Gastrocnemius medialis (tissue), 4 donors: ENCODE measurements around the gene EMD. TPM values are rescaled to one million over a fixed set of nuclear protein-coding genes. Genes with fewer than 3 reads are reported as not detected.
A peak's percentile ranks its signal among the peaks of the same experiment; 100 is the strongest.

Source experiments
- ATAC-seq, 2 donors: fragments of 150-250 bp; one replicate each; pipeline ENCODE4 v1.9.1; 2016
- DNase-seq, 2 donors: peaks; one replicate each; pipeline ENCODE4 v3.0.0-alpha.2; 2019
- H3K27ac ChIP-seq, 4 donors: fragments of 200-600 bp; sonication (generic); 1 replicate in 1 of 4; 2 replicates in 3 of 4; pipeline ENCODE4 v1.5.1; 2016 to 2018; ENCODE audit warnings: mild to moderate bottlenecking in 2 of 4, moderate library complexity in 1 of 4
- H3K27me3 ChIP-seq, 3 donors: fragments of 200-600 bp; sonication (generic) in 2 of 3; 1 replicate in 1 of 3; 2 replicates in 2 of 3; pipeline versions ENCODE4 v1.5.1 to v1.6.0; 2016 to 2019; ENCODE audit warnings: mild to moderate bottlenecking in 1 of 3, moderate library complexity in 1 of 3
- H3K36me3 ChIP-seq, 2 donors: fragments of 200-600 bp; sonication (generic) in 1 of 2; one replicate each; pipeline ENCODE4 v1.5.1; 2017 to 2018
- H3K4me1 ChIP-seq, 2 donors: fragments of 200-600 bp; sonication (generic) in 1 of 2; one replicate each; pipeline ENCODE4 v1.5.1; 2016 to 2017; ENCODE audit warnings: mild to moderate bottlenecking in 2 of 2
- H3K4me3 ChIP-seq, 4 donors: fragments of 200-600 bp; sonication (generic) in 3 of 4; 1 replicate in 1 of 4; 2 replicates in 3 of 4; pipeline ENCODE4 v1.5.1; 2016 to 2019; ENCODE audit warnings: mild to moderate bottlenecking in 2 of 4
- H3K9me3 ChIP-seq, 3 donors: fragments of 200-600 bp; sonication (generic) in 2 of 3; 1 replicate in 1 of 3; 2 replicates in 2 of 3; pipeline ENCODE4 v1.5.1; 2016 to 2019
- POLR2A ChIP-seq, 2 donors: fragments of 450-650 bp; IDR thresholded peaks; one replicate each; pipeline ENCODE4 v1.6.1; 2017; ENCODE audit warnings: antibody characterized with exemption in 2 of 2, mild to moderate bottlenecking in 2 of 2, moderate library complexity in 2 of 2
- in situ Hi-C, 4 donors: fragments of 200-750 bp; cut with MboI; loops; one replicate each; pipeline versions ENCODE4 v1.15.0 to v1.8.0; 2017; ENCODE audit warnings: low sequenced_read_pairs in 4 of 4
- intact Hi-C: fragments of 100-400 bp; cut with DNase I; formaldehyde crosslinking; loops from one replicate; pipeline ENCODE4 v1.15.1; 2023; ENCODE audit warnings: low total_unique reads
- total RNA-seq, 4 donors: library from RNA; depleted of rRNA; stranded (reverse); fragments of >200 nt; gene quantifications; one replicate each; pipeline versions ENCODE4 v1.1.0 to v1.2.3, GENCODE V29; 2016
- TF ChIP-seq, protein P1 (sequence below), 5 experiments: fragments of 450-650 bp in 3 of 5; fragments of 200-600 bp in 2 of 5; sonication (generic) in 2 of 5; IDR thresholded peaks in 4 of 5; conservative IDR thresholded peaks in 1 of 5; 1 replicate in 4 of 5; 2 replicates in 1 of 5; pipeline ENCODE4 v1.5.1; 2016 to 2019; ENCODE audit warnings: antibody characterized with exemption in 5 of 5, mild to moderate bottlenecking in 3 of 5, moderate library complexity in 3 of 5

The EMD gene
- total RNA-seq, 4 donors from 2014 or later, result 36.2 to 61.5 (median 53.2) TPM

DNA sequence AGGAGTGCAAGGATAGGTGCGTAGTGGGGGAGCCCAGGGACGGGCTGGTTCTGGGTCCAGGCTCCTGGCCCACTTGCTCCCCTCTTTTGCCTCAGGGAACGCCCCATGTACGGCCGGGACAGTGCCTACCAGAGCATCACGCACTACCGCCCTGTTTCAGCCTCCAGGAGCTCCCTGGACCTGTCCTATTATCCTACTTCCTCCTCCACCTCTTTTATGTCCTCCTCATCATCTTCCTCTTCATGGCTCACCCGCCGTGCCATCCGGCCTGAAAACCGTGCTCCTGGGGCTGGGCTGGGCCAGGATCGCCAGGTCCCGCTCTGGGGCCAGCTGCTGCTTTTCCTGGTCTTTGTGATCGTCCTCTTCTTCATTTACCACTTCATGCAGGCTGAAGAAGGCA is 1.7 kb downstream of the EMD start:
- Histone ChIP-seq H3K9me3 (no peaks in the 10 kb centered on the region), H3K4me3 (no peak overlapping the region), H3K4me1 (peaks cover 4 to 10% of the 10 kb centered on the region in 2 donors), H3K27me3 (no peaks in the 10 kb centered on the region), H3K36me3 (no peaks in the 10 kb centered on the region), H3K27ac (peak overlapping the region; percentile 83 to 96 (median 96))
- ATAC-seq, result no peak
- TF ChIP-seq, protein P1, sequence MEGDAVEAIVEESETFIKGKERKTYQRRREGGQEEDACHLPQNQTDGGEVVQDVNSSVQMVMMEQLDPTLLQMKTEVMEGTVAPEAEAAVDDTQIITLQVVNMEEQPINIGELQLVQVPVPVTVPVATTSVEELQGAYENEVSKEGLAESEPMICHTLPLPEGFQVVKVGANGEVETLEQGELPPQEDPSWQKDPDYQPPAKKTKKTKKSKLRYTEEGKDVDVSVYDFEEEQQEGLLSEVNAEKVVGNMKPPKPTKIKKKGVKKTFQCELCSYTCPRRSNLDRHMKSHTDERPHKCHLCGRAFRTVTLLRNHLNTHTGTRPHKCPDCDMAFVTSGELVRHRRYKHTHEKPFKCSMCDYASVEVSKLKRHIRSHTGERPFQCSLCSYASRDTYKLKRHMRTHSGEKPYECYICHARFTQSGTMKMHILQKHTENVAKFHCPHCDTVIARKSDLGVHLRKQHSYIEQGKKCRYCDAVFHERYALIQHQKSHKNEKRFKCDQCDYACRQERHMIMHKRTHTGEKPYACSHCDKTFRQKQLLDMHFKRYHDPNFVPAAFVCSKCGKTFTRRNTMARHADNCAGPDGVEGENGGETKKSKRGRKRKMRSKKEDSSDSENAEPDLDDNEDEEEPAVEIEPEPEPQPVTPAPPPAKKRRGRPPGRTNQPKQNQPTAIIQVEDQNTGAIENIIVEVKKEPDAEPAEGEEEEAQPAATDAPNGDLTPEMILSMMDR (IDR thresholded peaks at IDR 0.05 in 4 of 5, conservative IDR thresholded peaks at IDR 0.05 in 1 of 5), result no peak
- TF ChIP-seq POLR2A (IDR thresholded peaks at IDR 0.05), result no peak
- in situ Hi-C loops (no loop called here), intact Hi-C loops (no loop called here)
- no peak for DNase-seq

DNA sequence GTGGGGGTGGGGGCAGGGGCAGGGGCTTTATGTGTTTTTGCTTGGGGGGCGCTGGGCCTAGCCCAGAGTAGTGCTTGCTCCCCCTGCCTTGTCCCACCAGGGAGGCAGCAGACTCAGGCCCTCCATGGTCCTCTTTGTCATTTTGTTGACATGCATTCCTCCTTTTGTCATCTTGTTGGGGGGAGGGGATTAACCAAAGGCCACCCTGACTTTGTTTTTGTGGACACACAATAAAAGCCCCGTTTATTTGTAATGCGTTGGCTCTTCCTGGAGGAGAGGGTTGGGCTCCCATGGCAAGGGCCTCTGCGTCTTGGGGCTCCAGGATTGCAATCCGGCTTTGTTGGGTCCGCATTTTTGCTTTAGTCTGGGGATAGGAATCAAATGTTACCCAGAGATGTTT is 2.2 kb downstream of the EMD start:
- Histone ChIP-seq H3K9me3 (no peaks in the 10 kb centered on the region), H3K27me3 (no peaks in the 10 kb centered on the region), H3K4me1 (peaks cover 4 to 10% of the 10 kb centered on the region in 2 donors), H3K27ac (peak overlapping the region in 1 of 4 donors; percentile 83), H3K36me3 (no peaks in the 10 kb centered on the region), H3K4me3 (no peak overlapping the region)
- DNase-seq (no peak), ATAC-seq (no peak)
- in situ Hi-C loops, result no loop called here
- intact Hi-C loops, result no loop called here
- TF ChIP-seq, protein P1 (IDR thresholded peaks at IDR 0.05 in 4 of 5, conservative IDR thresholded peaks at IDR 0.05 in 1 of 5), result no peak
- no peak for TF ChIP-seq POLR2A (IDR thresholded peaks at IDR 0.05)

DNA sequence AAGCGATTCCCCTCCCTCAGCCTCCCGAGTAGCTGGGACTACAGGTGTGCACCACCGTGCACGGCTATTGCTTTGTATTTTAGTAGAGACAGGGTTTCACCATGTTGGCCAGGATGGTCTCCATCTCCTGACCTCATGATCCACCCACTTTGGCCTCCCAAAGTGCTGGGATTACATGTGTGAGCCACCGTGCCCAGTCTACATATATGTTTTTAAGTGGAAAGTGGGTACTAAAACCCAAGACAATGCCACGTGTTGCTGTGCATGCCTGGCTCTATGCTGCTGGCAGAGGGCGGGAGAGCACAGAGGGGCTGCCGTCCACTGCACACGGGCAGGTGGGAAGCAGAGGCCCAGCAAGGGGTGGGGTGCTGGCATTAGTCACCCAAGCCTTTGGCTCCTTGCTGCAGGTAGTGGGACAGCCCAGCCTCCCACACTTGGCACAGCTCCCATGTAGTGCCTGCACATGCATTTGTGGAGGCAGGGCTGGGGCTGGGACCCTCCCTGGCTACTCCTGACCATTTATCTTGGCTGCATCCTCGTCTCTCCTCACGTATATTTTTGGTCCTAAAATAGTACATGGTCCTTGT is 3.5 kb downstream of the EMD start:
- in situ Hi-C loops, result no loop called here
- no peak overlapping the region for H3K27ac ChIP-seq

DNA sequence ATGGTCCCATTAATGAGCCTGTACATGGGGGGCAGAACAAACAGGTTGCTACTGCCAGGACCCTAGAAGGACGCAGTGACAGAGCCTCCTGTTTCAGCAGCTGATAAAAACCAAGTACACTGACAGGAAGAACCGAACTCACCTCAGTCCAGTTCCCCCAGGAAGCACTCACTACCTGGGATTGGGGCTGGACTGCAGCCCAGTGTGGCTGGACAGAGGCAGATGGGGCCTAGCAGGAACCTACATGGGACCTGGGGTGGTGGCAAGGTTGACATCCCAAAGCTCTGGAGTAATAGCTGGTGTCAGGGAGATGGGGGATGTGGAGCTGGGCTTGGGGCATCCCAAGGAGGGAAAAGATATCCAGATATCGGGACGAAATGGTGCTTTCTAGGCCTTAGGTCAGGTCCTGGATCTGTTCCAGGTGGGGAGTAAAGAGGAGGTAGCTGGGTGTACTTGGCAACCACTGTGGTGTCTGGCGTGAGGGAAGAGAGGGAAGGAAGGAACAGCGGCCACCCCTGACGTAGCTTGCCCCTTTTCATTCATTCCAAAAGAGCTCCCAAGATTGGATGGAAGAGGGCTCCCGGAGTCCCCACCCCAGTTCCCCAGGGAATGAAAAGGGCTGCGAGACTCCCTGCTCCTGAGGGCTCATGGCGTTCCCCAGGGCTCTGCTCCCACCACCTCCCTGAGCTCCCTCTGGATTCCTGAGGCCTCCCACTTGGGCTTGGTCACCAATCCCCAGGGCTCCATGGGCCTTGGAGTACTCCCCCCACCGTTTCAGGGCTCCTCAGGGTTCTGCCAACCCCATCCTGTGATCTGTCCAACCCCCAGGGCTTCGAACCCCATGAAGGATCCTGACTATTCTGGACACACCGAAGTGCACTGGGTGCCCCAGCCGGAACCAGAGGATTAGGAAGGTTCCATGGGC is 4.5 kb downstream of the EMD start:
- no peak for TF ChIP-seq POLR2A (IDR thresholded peaks at IDR 0.05)
- TF ChIP-seq, protein P1 (IDR thresholded peaks at IDR 0.05 in 4 of 5, conservative IDR thresholded peaks at IDR 0.05 in 1 of 5), result no peak
- H3K27ac ChIP-seq, result no peak overlapping the region

More for the DNA sequence above, 3.5 kb downstream of the EMD start:
- no peak for DNase-seq
- H3K9me3 ChIP-seq, result no peaks in the 10 kb centered on the region
- no peak for ATAC-seq
- peaks cover 4 to 10% of the 10 kb centered on the region in 2 donors for H3K4me1 ChIP-seq
- no peaks in the 10 kb centered on the region for H3K27me3 ChIP-seq
- H3K36me3 ChIP-seq, result no peaks in the 10 kb centered on the region
- no peak overlapping the region for H3K4me3 ChIP-seq
- TF ChIP-seq, protein P1 (IDR thresholded peaks at IDR 0.05 in 4 of 5, conservative IDR thresholded peaks at IDR 0.05 in 1 of 5), result no peak
- TF ChIP-seq POLR2A (IDR thresholded peaks at IDR 0.05), result no peak
- intact Hi-C loops, result no loop called here

More for the DNA sequence above, 4.5 kb downstream of the EMD start:
- no peaks in the 10 kb centered on the region for H3K27me3 ChIP-seq
- in situ Hi-C loops (no loop called here), intact Hi-C loops (no loop called here)
- H3K9me3 ChIP-seq, result no peaks in the 10 kb centered on the region
- H3K4me1 ChIP-seq, result peaks cover 4 to 10% of the 10 kb centered on the region in 2 donors
- H3K4me3 ChIP-seq, result no peak overlapping the region
- H3K36me3 ChIP-seq, result no peaks in the 10 kb centered on the region
- ATAC-seq (no peak), DNase-seq (no peak)
